PC-3 (cell line): ENCODE results near the gene MFSD8. TPM values are rescaled to one million over a fixed set of nuclear protein-coding genes. Genes with fewer than 3 reads are reported as not detected.
"Not testable (repeated sequence)": the region's sequence is repeated elsewhere in the genome, so short reads cannot be mapped to it uniquely, and the experiment has no call there.

Source experiments
- ATAC-seq: fragments of 200-7000 bp; cut with Tn5 transposase; 2 replicates; pipeline ENCODE4 v1.9.1; 2020; ENCODE audit warnings: mild to moderate bottlenecking, moderate library complexity
- BruUV-seq: library from RNA; stranded (reverse); fragments of 400-500 nt; replicated peaks from 2 replicates; lab custom pipeline; 2021; lab: Mats Ljungman, UMichigan
- CTCF ChIA-PET: fragments of 300-600 bp; sonication (Branson Sonifier 250); formaldehyde crosslinking; loops from one replicate; lab custom pipeline; 2022; ENCODE audit warnings: antibody characterized with exemption; lab: Charles Lee
- POLR2A ChIA-PET: fragments of 300-600 bp; sonication (Branson Sonifier 250); formaldehyde crosslinking; loops from one replicate; lab custom pipeline; 2022; ENCODE audit warnings: antibody characterized with exemption; ENCODE audit not compliant: unreplicated experiment; lab: Charles Lee
- DNase-seq: peaks from one replicate; pipeline ENCODE4 v3.0.0-alpha.2; 2015
- H2AFZ ChIP-seq: fragments of 300-600 bp; sonication (generic); 2 replicates; pipeline ENCODE4 v1.6.0; 2016; ENCODE audit warnings: antibody characterized with exemption, low read length
- H3F3A ChIP-seq: fragments of 300-600 bp; sonication (generic); one replicate; pipeline ENCODE4 v1.6.0; 2017; ENCODE audit warnings: antibody characterized with exemption, low read length, control low read depth, mild to moderate bottlenecking; ENCODE audit not compliant: unreplicated experiment
- H3K27ac ChIP-seq: fragments of 300-600 bp; sonication (generic); 2 replicates; pipeline ENCODE4 v1.5.1; 2016; ENCODE audit warnings: mild to moderate bottlenecking, low read length
- H3K27me3 ChIP-seq: fragments of 300-600 bp; sonication (generic); 2 replicates; pipeline ENCODE4 v1.6.1; 2016; ENCODE audit warnings: low read length, mixed read lengths
- H3K36me3 ChIP-seq: fragments of 300-600 bp; sonication (generic); 2 replicates; pipeline ENCODE4 v1.6.1; 2016; ENCODE audit warnings: low read depth, mixed run types, low read length, mixed read lengths
- H3K4me1 ChIP-seq: fragments of 300-600 bp; sonication (generic); 2 replicates; pipeline ENCODE4 v1.5.1; 2016; ENCODE audit warnings: low read length; ENCODE audit not compliant: insufficient read depth
- H3K4me2 ChIP-seq: fragments of 300-600 bp; sonication (generic); 2 replicates; pipeline ENCODE4 v1.6.0; 2016; ENCODE audit warnings: low read length
- H3K4me3 ChIP-seq: fragments of 300-600 bp; sonication (generic); 2 replicates; pipeline ENCODE4 v1.5.1; 2016; ENCODE audit warnings: mild to moderate bottlenecking, low read length, mixed read lengths
- H3K79me2 ChIP-seq: fragments of 300-600 bp; sonication (generic); 2 replicates; pipeline ENCODE4 v1.6.1; 2017; ENCODE audit warnings: low read length, mixed read lengths
- H3K9ac ChIP-seq: fragments of 300-600 bp; sonication (generic); 2 replicates; pipeline ENCODE4 v1.6.0; 2016; ENCODE audit warnings: mild to moderate bottlenecking, low read length
- H3K9me2 ChIP-seq: fragments of 300-600 bp; sonication (generic); replicated peaks from 2 replicates; pipeline ENCODE4 v1.6.1; 2016; ENCODE audit warnings: mixed run types, low read length, mixed read lengths
- H3K9me3 ChIP-seq: fragments of 300-600 bp; sonication (generic); 2 replicates; pipeline ENCODE4 v1.6.1; 2016; ENCODE audit warnings: low read length, mixed read lengths
- H4K20me1 ChIP-seq: fragments of 300-600 bp; sonication (generic); 2 replicates; pipeline ENCODE4 v1.6.1; 2016; ENCODE audit warnings: low read length, mixed read lengths
- EZH2 ChIP-seq: fragments of 300-600 bp; sonication (generic); IDR thresholded peaks from one replicate; pipeline ENCODE4 v1.6.1; 2017; ENCODE audit warnings: antibody characterized with exemption, mild to moderate bottlenecking, low read length; ENCODE audit not compliant: unreplicated experiment
- EZH2phosphoT487 ChIP-seq: fragments of 300-600 bp; sonication (generic); IDR thresholded peaks from 2 replicates; pipeline ENCODE4 v1.6.1; 2018; ENCODE audit warnings: mild to moderate bottlenecking, antibody characterized with exemption, low read length, borderline replicate concordance
- intact Hi-C: fragments of 100-400 bp; cut with micrococcal nuclease; formaldehyde crosslinking; loops from 2 replicates; pipeline ENCODE4 v1.9.0; 2023
- total RNA-seq: library from RNA; depleted of rRNA; stranded (reverse); fragments of >200 nt; gene quantifications from 2 replicates; pipeline ENCODE4 v1.2.3, GENCODE V29; 2014
- TF ChIP-seq, protein P1 (sequence below): fragments of 300-600 bp; sonication (generic); conservative IDR thresholded peaks from 2 replicates; pipeline ENCODE4 v1.5.1; 2017; ENCODE audit warnings: antibody characterized with exemption, low read depth, mild to moderate bottlenecking, low read length

MFSD8 gene
- total RNA-seq, 1 experiment from 2014 or later, result 12.3 TPM

- no peaks in the 10 kb centered on the region for H3K27me3 ChIP-seq
- H3K27ac ChIP-seq, result no peak overlapping the region
- H3K9ac ChIP-seq, result no peak overlapping the region
- ATAC-seq (no peak), DNase-seq (no peak)
- H3K4me3 ChIP-seq, result no peak overlapping the region
- no TSS peak for BruUV-seq
- TF ChIP-seq, protein P1, sequence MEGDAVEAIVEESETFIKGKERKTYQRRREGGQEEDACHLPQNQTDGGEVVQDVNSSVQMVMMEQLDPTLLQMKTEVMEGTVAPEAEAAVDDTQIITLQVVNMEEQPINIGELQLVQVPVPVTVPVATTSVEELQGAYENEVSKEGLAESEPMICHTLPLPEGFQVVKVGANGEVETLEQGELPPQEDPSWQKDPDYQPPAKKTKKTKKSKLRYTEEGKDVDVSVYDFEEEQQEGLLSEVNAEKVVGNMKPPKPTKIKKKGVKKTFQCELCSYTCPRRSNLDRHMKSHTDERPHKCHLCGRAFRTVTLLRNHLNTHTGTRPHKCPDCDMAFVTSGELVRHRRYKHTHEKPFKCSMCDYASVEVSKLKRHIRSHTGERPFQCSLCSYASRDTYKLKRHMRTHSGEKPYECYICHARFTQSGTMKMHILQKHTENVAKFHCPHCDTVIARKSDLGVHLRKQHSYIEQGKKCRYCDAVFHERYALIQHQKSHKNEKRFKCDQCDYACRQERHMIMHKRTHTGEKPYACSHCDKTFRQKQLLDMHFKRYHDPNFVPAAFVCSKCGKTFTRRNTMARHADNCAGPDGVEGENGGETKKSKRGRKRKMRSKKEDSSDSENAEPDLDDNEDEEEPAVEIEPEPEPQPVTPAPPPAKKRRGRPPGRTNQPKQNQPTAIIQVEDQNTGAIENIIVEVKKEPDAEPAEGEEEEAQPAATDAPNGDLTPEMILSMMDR, result no peak
- TF ChIP-seq EZH2 (no peak), EZH2phosphoT487 (no peak)
- POLR2A ChIA-PET, result no interaction called here
- intact Hi-C loops, result no loop called here
- H3K4me2 ChIP-seq, result no peak overlapping the region
- CTCF ChIA-PET, result no interaction called here
- no peaks in the 10 kb centered on the region; the same call in 1 of the 2 replicates for H3K36me3 ChIP-seq
- H3F3A ChIP-seq, result no peaks in the 10 kb centered on the region
- H4K20me1 ChIP-seq, result no peaks in the 10 kb centered on the region
- no peaks in the 10 kb centered on the region for H3K79me2 ChIP-seq
- H3K9me3 ChIP-seq, result no peaks in the 10 kb centered on the region
- no peaks in the 10 kb centered on the region for H3K9me2 ChIP-seq
- peaks cover 12% of the 10 kb centered on the region for H3K4me1 ChIP-seq
- H2AFZ ChIP-seq, result no peak overlapping the region
Measured at GRCh38 chr4:128006592-128006991, 41.6 kb upstream of the MFSD8 start.

DNA sequence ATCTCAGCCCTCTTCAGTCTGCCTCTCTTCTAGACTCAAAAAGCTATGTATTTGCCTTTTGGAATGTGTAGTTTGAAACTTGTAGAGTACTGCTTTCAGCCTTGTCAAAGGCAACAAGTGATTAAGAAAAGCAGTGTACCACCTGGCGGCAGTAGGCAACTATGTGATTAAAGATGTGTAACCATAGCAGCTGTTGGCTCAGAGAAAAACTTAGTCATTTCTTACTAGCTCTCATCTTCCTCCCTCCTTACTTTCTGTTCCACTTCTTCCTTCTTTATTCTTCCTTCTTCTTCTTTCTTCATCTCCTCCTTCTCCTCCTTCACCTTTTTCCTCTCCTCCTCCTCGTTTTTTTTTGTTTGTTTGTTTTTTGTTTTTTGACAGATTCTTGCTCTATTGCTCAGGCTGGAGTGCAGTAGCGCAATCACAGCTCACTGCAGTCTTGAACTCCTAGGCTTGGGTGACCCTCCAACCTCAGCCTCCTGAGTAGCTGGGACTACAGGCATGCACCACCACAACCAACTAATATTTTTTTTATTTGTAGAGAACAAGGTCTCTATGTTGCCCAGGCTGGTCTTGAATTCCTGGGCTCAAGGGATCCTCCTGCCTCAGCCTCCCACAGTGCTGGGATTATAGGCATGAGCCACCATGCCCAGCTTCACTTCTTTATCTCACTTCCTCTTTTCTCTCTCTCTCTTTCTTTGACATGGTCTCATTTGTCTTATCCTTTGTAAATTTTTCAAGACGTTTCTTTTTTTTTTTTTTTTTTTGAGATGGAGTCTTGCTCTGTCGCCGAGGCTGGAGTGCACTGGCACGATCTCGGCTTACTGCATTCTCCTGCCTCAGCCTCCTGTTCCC, 32.8 kb upstream of the MFSD8 start:
- BruUV-seq, result no TSS peak
- intact Hi-C loops, result loop anchor here (1.0 kb wide), 1 partner anchor 22 kb away; no protein-coding TSS in a partner anchor
- no peak overlapping the region for H3K4me2 ChIP-seq
- POLR2A ChIA-PET, result no interaction called here
- no peaks in the 10 kb centered on the region for H3K9me2 ChIP-seq
- H2AFZ ChIP-seq, result no peak overlapping the region
- no peaks in the 10 kb centered on the region for H3K9me3 ChIP-seq
- no peak overlapping the region for H3K9ac ChIP-seq
- peak; percentile 69 for DNase-seq
- peak; percentile 87 for ATAC-seq
- H3K27ac ChIP-seq, result no peak overlapping the region
- no peak for TF ChIP-seq EZH2
- TF ChIP-seq, protein P1, result peak; percentile 66
- CTCF ChIA-PET, result interaction anchor here (0.6 to 0.7 kb wide), 3 partner anchors 12 to 253 kb away, joined by 3 to 5 read pairs (median 3); no protein-coding TSS in a partner anchor
- no peaks in the 10 kb centered on the region for H3K79me2 ChIP-seq
- H3K36me3 ChIP-seq, result no peaks in the 10 kb centered on the region; the same call in 1 of the 2 replicates
- H4K20me1 ChIP-seq, result no peaks in the 10 kb centered on the region
- H3F3A ChIP-seq, result no peaks in the 10 kb centered on the region
- no peaks in the 10 kb centered on the region for H3K4me1 ChIP-seq
- no peaks in the 10 kb centered on the region for H3K27me3 ChIP-seq
- H3K4me3 ChIP-seq, result no peak overlapping the region

DNA sequence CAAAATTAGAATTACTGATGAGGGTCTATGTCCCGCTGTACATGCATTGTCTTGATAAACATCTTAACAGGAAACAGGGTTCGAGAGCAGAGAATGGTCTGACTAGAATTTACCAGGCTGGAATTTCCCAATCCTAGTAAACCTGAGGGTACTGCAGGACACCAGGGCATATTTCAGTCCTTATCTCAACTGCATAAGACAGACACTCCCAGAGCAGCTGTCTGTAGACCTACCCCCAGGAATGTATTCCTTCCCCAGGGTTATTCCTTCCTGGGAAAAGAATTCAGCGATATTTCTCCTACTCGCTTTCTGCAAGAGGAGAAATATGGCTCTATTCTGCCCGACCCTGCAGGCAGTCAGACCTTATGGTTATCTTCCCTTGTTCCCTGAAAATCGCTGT, 31.5 kb upstream of the MFSD8 start:
- H4K20me1 ChIP-seq, H3K9me2 ChIP-seq, intact Hi-C loops, DNase-seq, H3K79me2 ChIP-seq, H3K9ac ChIP-seq, H3K27me3 ChIP-seq, H3K4me2 ChIP-seq, H3K9me3 ChIP-seq, ATAC-seq, H3K36me3 ChIP-seq, H3K4me1 ChIP-seq, H3K27ac ChIP-seq, H3K4me3 ChIP-seq, CTCF ChIA-PET, POLR2A ChIA-PET, H2AFZ ChIP-seq, BruUV-seq, H3F3A ChIP-seq: not testable (repeated sequence)
